ENCODE measurements around the gene SLK. TPM values are rescaled to one million over a fixed set of nuclear protein-coding genes. Genes with fewer than 3 reads are reported as not detected.

SLK gene
- total RNA-seq, 2 donors from 2014 or later, result 38.3 to 91.2 TPM

DNA sequence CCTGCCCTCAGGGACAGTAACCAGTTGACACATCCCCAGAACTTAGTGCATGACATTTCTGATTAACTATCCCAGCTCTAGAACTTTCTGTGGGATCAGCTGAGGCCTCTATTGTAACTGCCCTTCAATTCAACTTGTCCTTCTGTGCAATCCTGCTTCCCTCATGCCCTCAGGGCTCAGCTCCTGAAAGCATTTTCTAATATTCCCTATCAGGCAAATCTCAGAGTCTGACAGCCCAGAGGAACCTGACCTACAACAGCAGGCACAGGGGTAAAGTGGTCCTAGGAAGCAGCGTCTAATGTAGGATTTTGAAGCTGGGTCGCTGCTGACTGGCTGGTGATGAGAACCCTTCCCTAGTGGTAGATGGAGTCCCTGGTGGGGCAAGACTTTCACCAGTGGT, 35.3 kb upstream of the SLK start:
- TF ChIP-seq, protein P1, sequence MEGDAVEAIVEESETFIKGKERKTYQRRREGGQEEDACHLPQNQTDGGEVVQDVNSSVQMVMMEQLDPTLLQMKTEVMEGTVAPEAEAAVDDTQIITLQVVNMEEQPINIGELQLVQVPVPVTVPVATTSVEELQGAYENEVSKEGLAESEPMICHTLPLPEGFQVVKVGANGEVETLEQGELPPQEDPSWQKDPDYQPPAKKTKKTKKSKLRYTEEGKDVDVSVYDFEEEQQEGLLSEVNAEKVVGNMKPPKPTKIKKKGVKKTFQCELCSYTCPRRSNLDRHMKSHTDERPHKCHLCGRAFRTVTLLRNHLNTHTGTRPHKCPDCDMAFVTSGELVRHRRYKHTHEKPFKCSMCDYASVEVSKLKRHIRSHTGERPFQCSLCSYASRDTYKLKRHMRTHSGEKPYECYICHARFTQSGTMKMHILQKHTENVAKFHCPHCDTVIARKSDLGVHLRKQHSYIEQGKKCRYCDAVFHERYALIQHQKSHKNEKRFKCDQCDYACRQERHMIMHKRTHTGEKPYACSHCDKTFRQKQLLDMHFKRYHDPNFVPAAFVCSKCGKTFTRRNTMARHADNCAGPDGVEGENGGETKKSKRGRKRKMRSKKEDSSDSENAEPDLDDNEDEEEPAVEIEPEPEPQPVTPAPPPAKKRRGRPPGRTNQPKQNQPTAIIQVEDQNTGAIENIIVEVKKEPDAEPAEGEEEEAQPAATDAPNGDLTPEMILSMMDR (IDR thresholded peaks at IDR 0.05), result no peak
- Histone ChIP-seq H3K9me3 (no peaks in the 10 kb centered on the region), H3K27me3 (replicated peaks; ENCODE audit: insufficient read depth) (no peaks in the 10 kb centered on the region), H3K36me3 (no peaks in the 10 kb centered on the region), H3K4me3 (no peak overlapping the region), H3K4me1 (ENCODE audit: control insufficient read depth in 1 of 2, low read depth in 2 of 2) (no peaks in the 10 kb centered on the region), H3K27ac (no peak overlapping the region)
- ATAC-seq (ENCODE audit: insufficient number of reproducible peaks, low FRiP score, low read depth) (no peak), DNase-seq (ENCODE audit: low spot score) (no peak)

DNA sequence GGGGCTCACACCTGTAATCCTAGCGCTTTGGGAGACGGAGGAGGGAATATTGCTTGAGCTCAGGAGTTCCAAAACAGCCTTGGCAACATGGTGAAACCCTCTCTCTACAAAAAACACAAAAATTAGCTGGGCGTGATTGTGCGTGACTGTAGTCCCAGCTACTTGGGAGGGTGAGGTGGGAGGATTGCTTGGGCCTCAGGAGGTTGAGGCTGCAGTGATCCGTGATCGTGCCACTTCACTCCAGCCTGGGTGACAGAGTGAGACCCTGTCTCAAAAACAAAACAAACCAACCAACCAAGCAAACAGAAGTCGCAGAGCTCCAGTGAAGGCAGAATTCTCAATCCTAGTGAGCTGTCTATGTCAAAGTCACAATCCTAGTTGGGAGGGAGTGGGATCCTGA, 34.7 kb upstream of the SLK start:
- H3K36me3 ChIP-seq, result no peaks in the 10 kb centered on the region
- H3K27me3 ChIP-seq (replicated peaks; ENCODE audit: insufficient read depth), result no peaks in the 10 kb centered on the region
- no peaks in the 10 kb centered on the region for H3K4me1 ChIP-seq (ENCODE audit: control insufficient read depth in 1 of 2, low read depth in 2 of 2)
- no peaks in the 10 kb centered on the region for H3K9me3 ChIP-seq
- DNase-seq (ENCODE audit: low spot score) (no peak), ATAC-seq (ENCODE audit: insufficient number of reproducible peaks, low FRiP score, low read depth) (no peak)
- no peak overlapping the region for H3K27ac ChIP-seq
- H3K4me3 ChIP-seq, result no peak overlapping the region
- TF ChIP-seq, protein P1 (IDR thresholded peaks at IDR 0.05), result no peak

DNA sequence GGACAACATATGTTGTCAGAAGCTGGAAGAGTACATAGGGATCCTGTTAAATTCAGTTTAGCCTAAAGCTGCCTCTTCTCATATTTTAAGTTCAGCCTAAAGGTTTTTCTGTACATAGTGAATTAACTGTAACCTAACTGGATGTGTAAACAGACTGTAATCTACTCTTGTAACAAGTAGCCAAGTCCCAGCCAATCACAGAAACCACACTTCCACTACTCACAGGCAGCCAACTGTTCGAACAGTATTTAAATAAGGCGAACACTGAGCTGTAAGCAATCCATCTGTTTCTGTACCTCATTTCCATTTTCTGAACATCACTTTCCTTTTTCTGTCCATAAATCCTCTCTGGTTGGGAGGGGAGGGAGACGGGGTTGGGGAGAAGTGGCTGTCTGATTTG, 34.0 kb upstream of the SLK start:
- H3K9me3 ChIP-seq, result no peaks in the 10 kb centered on the region
- H3K4me1 ChIP-seq (ENCODE audit: control insufficient read depth in 1 of 2, low read depth in 2 of 2), result no peaks in the 10 kb centered on the region
- TF ChIP-seq, protein P1 (IDR thresholded peaks at IDR 0.05), result no peak
- H3K4me3 ChIP-seq, result no peak overlapping the region
- no peak for DNase-seq (ENCODE audit: low spot score)
- H3K36me3 ChIP-seq, result no peaks in the 10 kb centered on the region
- H3K27ac ChIP-seq, result no peak overlapping the region
- no peaks in the 10 kb centered on the region for H3K27me3 ChIP-seq (replicated peaks; ENCODE audit: insufficient read depth)
- ATAC-seq (ENCODE audit: insufficient number of reproducible peaks, low FRiP score, low read depth), result no peak

DNA sequence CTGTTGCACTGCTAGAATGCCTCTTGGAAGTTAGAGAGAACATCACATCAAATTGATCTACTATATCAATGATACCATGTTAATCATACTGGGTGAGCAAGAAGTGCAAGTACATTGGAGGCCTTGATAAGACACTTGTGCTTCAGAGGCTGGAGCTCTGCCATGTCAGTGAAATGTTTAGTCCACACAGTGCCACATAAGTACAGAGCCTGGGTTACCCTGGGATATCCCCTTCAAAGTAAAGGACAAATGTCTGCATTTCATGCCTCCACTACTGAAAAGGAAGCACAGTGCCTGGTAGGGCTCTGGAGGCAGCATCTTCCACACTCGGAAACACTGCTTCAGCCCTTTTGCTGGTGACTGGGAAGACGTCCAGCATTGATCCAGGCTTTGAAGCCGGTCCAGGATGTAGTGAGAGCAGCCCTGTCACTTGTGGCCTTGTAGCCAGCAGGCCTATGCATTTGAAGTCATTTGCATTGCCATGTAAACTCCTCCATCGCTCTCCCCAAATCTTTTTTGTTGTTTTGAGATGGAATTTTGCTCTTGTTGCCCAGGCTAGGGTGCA, 33.3 kb upstream of the SLK start:
- no peak for ATAC-seq (ENCODE audit: insufficient number of reproducible peaks, low FRiP score, low read depth)

DNA sequence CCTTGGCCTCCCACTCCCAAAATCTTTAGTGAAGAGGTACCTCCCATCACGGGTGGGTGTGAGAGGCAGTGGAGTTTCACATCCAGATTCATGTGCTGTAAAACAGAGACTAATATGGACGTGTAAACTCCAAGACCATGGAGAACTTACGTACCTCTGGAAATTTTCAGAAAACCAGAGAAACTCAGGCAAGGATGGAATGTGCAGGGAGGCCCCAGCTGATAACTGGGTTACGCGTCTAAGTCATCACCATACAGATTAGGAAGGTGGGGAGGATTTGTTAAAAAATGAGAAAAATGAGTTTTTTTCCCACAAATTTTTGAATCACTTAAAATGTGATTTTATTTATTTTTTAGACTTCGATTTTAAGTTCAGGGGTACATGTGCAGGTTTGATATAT, 32.6 kb upstream of the SLK start:
- ATAC-seq (ENCODE audit: insufficient number of reproducible peaks, low FRiP score, low read depth), result no peak

More for the DNA sequence above, 33.3 kb upstream of the SLK start:
- Histone ChIP-seq H3K9me3 (no peaks in the 10 kb centered on the region), H3K4me1 (ENCODE audit: control insufficient read depth in 1 of 2, low read depth in 2 of 2) (no peaks in the 10 kb centered on the region), H3K36me3 (no peaks in the 10 kb centered on the region), H3K27ac (no peak overlapping the region), H3K27me3 (replicated peaks; ENCODE audit: insufficient read depth) (no peaks in the 10 kb centered on the region), H3K4me3 (no peak overlapping the region)
- TF ChIP-seq, protein P1 (IDR thresholded peaks at IDR 0.05), result no peak
- DNase-seq (ENCODE audit: low spot score), result no peak

More for the DNA sequence above, 32.6 kb upstream of the SLK start:
- Histone ChIP-seq H3K4me3 (no peak overlapping the region), H3K36me3 (no peaks in the 10 kb centered on the region), H3K27me3 (replicated peaks; ENCODE audit: insufficient read depth) (no peaks in the 10 kb centered on the region), H3K4me1 (ENCODE audit: control insufficient read depth in 1 of 2, low read depth in 2 of 2) (no peaks in the 10 kb centered on the region), H3K27ac (no peak overlapping the region), H3K9me3 (no peaks in the 10 kb centered on the region)
- TF ChIP-seq, protein P1 (IDR thresholded peaks at IDR 0.05), result no peak
- DNase-seq (ENCODE audit: low spot score), result no peak
